M059J (cell line): Measurements from ENCODE around the gene STK38L. TPM values are rescaled to one million over a fixed set of nuclear protein-coding genes. Genes with fewer than 3 reads are reported as not detected.

Experiments
- DNase-seq: peaks from one replicate; pipeline ENCODE4 v3.0.0-alpha.2; 2012; ENCODE audit warnings: low read depth
- total RNA-seq: library from RNA; depleted of rRNA; stranded (reverse); fragments of >200 nt; shearing (Covaris generic); gene quantifications from 2 replicates; pipeline ENCODE4 v1.2.3, GENCODE V29; 2014; rRNA removed

The STK38L gene
- 13.4 and 23.6 TPM in 2 replicates for total RNA-seq

GRCh38 chr12:27243804-27244688 lies at the start of gene STK38L:
TSS of gene STK38L (plus strand) at chr12:27244286. CDS start at chr12:27297721, 53,435 bp downstream.
- DNase-seq: peak; percentile 94

- no peak for DNase-seq
These were observed 49.4 kb upstream of the STK38L start for GRCh38 chr12:27194644-27195043.

GRCh38 chr12:27198036-27198435 lies 46.0 kb upstream of the STK38L start:
- DNase-seq: no peak

GRCh38 chr12:27199638-27200300 lies 44.3 kb upstream of the STK38L start:
- DNase-seq: no peak

GRCh38 chr12:27201169-27201568 lies 42.9 kb upstream of the STK38L start:
- no peak for DNase-seq

- no peak for DNase-seq
These were observed 37.1 kb upstream of the STK38L start for GRCh38 chr12:27206801-27207502.

GRCh38 chr12:27207615-27208413 lies 36.3 kb upstream of the STK38L start:
- DNase-seq: peak; percentile 10

GRCh38 chr12:27208414-27208750 lies 35.7 kb upstream of the STK38L start:
- no peak for DNase-seq

- DNase-seq: no peak
These were observed 34.7 kb upstream of the STK38L start for GRCh38 chr12:27209257-27209910.

- no peak for DNase-seq
These were observed 33.9 kb upstream of the STK38L start for GRCh38 chr12:27210187-27210586.

GRCh38 chr12:27212861-27213260 lies 31.2 kb upstream of the STK38L start:
- no peak for DNase-seq

- no peak for DNase-seq
These were observed 30.8 kb upstream of the STK38L start for GRCh38 chr12:27213304-27213703.

- no peak for DNase-seq
These were observed 30.0 kb upstream of the STK38L start for GRCh38 chr12:27213830-27214787.

- no peak for DNase-seq
These were observed 26.5 kb upstream of the STK38L start for GRCh38 chr12:27217590-27217989.

- DNase-seq: no peak
These were observed 24.4 kb upstream of the STK38L start for GRCh38 chr12:27219693-27220054.

- no peak for DNase-seq
These were observed 23.8 kb upstream of the STK38L start for GRCh38 chr12:27220055-27220987.

- DNase-seq: no peak
These were observed 23.1 kb upstream of the STK38L start for GRCh38 chr12:27220988-27221345.

GRCh38 chr12:27221625-27222387 lies 22.3 kb upstream of the STK38L start:
- DNase-seq: no peak
